GM12865 (cell line): ENCODE results near the gene BLMH.

Experiments
- DNase-seq: peaks from one replicate; pipeline ENCODE4 v3.0.0; 2010; ENCODE audit warnings: low read depth
- H3K4me3 ChIP-seq: 2 replicates; pipeline ENCODE4 v1.5.1; 2011; ENCODE audit warnings: mild to moderate bottlenecking, low read depth, low read length, control low read depth
- CTCF ChIP-seq: IDR thresholded peaks from 2 replicates; pipeline ENCODE4 v1.5.1; 2011; ENCODE audit warnings: low read length, control low read depth, low read depth, inconsistent platforms; ENCODE audit not compliant: insufficient read depth; ENCODE audit errors: missing control alignments

BLMH gene

GRCh38 chr17:30219833-30220232 is 71.9 kb downstream of the BLMH start:
- no peak for TF ChIP-seq CTCF
- DNase-seq: no peak
- no peak overlapping the region for H3K4me3 ChIP-seq

DNA sequence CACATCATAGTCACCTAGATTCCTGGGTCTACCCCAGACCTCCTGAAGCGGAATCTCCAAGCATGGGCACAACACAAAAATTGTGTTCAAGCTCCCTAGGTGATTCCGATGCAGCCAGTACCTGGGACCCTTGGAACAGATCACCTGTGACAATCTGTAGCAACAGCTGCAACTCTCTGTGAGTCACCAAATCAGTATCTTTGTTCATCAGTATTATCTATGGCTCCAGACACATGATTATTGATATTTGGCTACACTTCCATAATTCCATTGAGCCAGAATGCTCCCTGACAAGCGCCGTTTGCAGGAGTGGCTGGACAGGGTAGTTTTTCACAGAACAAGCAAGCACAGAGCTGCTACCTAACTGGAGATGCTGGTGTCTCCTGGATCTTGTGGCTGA is 72.4 kb downstream of the BLMH start:
- no peak overlapping the region for H3K4me3 ChIP-seq
- no peak for DNase-seq
- no peak for TF ChIP-seq CTCF

DNA sequence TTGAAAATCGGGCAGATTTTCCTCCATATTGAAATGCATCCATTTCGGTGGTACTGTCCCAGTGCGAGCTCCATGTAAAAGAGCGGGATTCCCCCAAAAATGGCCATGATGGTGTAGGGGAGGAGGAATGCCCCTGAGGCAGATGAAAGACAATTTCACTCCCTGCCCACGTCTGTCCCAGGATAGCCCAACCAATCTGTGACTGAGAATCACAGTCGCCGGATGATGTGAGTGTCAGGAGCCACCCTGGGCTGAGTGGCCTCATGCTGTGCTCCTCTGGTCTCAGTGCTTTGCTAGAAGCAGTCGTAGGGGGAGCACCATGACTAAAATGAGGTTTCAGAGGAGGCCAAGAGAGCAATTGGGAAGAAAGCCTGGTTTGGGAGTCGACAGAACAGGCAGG is 72.9 kb downstream of the BLMH start:
- DNase-seq: peak; percentile 55
- H3K4me3 ChIP-seq: no peak overlapping the region
- TF ChIP-seq CTCF: no peak

DNA sequence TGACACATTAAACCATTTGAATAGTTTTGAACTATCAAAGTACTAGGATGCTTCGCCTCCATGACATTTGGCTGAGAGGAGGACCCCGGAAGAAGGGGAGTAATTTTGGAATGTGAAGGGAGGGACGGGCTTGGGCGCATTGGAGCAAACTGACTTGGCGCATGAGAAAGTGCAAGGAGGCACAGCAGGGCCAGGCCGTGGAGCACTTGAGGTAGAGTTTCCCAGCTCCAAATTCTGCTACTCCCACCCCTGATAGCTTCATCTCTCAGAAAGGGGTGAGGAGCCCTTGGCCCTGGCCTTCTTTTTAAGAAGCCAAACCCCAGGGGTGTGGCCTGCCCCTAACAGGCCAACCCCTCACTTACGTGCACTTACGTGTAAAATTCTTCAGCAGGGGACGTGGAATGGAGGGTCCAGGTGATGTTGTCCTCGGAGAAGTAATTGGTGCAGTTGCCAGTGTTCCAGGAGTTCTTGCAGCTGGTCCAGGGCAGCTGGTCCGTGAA is 73.9 kb downstream of the BLMH start:
- TF ChIP-seq CTCF: no peak
- no peak overlapping the region for H3K4me3 ChIP-seq
- no peak for DNase-seq

- DNase-seq: no peak
- H3K4me3 ChIP-seq: no peak overlapping the region
- no peak for TF ChIP-seq CTCF
Measured at GRCh38 chr17:30217054-30217453, 74.7 kb downstream of the BLMH start.

- peak; percentile 46 for TF ChIP-seq CTCF
- DNase-seq: peak; percentile 88
Measured at GRCh38 chr17:30212750-30213149, 79.0 kb downstream of the BLMH start.

GRCh38 chr17:30211371-30211770 is 80.4 kb downstream of the BLMH start:
- no peak for DNase-seq
- H3K4me3 ChIP-seq: no peak overlapping the region
- no peak for TF ChIP-seq CTCF

More at GRCh38 chr17:30212750-30213149, 79.0 kb downstream of the BLMH start:
- H3K4me3 ChIP-seq: peak overlapping the region; percentile 1
